NCI-H1694 (cell line): ENCODE results near the gene FSCN2.

Experiments used
- DNase-seq: peaks from one replicate; lab custom pipeline; 2025; lab: John Stamatoyannopoulos, UW

Gene FSCN2

DNA sequence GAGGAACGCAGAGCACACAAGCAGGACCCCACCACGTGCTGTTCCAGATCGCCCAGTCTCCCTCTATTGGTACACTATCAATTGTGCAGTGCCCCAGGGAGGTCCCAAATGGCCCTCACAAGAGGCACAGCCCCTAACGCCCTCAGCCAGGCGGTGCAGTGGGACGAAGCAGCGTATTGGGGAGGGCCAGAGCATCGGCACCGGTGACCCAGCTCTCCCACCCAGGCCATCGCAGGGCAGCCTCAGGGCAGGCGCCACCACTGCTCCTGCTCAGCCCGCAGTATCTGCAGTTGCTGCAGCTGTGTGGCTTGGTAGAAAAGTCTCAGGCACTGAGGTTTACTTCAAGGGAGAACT is 29.9 kb downstream of the FSCN2 start:
- no peak for DNase-seq

DNA sequence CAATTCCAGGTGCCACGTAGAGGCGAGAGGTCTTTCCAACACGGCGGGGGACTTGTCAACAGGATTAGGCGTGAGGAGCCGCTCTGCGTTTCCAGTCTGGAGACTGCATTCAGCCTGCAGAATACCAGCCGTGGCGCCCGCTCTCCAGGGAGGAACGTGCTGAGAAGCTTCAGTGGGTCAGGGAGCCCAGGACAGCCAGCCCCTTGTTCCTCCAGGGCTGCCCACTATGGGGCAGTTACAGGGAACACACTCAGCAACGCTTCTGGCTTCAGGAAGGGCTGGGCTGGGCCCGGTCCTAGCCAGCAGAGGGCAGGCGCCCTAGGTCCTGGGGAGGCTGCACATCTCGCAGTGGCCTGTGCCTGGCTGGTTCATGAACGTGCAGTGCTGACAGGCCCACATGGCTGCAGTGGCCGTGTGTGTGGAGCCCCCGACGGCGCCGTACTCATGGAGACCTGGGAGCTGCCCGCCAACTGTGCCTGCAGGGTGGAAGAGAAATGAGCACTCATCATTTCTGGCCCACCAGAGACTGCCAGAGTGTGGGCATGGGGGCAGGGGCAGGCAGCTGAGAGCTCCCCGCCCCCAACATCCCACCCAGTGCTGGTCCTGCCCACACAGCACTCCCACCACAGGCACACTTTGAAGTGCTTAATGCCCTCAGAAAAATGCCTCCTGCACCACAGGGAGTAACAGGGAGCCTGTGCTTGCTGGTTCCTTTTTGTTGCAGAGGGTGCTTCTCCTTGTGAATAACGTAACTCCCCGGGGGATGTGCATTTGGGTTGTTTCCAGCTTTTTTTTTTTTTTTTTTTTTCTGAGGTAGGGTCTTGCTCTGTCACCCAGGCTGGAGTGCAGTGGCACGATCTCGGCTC is 31.0 kb downstream of the FSCN2 start:
- no peak for DNase-seq

DNA sequence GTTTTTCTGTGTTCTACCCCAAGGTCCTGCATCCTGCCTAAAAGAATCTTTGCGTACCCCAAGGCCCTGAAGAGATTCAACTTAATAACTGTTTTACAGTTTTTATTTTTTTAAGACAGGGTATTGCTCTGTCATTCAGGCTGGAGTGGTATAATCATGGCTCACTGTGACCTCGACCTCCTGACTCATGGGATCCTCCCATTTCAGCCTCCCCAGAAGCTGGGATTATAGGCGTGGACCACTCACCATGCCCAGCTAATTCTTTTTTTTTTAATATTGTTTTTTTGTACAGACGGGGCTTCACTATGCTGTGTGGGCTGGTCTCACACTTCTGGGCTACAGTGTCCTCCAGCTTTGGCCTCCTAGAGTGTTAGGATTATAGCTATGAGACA is 33.3 kb downstream of the FSCN2 start:
- DNase-seq, result no peak

DNA sequence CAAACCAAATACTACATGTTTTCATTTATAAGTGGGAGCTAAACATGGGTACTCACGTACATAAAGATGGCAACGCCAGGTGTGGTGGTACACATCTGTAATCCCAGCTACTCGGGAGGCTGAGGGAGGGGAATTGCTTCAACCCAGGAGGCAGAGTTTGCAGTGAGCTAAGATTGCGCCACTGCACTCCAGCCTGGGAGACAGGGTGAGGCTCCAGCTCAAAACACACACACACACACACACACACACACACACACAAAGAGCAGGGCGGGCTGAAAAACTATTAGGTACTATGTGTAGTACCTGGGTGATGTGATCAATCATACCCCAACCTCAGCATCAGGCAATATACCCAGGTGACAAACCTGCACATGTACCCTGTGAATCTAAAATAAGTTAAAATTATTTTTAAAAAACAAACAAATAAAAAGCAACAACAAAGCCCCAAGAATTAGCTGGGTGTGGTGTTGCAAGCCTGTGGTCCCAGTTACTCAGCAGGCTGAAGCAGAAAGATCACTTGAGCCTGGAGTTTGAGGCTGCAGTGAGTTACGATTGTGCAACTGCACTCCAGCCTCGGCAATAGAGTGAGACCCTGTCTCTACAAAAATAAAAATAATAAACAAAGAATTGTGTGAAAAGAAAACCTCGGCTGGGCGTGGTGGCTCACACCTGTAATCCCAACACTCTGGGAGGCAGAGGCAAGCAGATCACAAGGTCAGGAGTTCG is 35.8 kb downstream of the FSCN2 start:
- DNase-seq, result no peak

DNA sequence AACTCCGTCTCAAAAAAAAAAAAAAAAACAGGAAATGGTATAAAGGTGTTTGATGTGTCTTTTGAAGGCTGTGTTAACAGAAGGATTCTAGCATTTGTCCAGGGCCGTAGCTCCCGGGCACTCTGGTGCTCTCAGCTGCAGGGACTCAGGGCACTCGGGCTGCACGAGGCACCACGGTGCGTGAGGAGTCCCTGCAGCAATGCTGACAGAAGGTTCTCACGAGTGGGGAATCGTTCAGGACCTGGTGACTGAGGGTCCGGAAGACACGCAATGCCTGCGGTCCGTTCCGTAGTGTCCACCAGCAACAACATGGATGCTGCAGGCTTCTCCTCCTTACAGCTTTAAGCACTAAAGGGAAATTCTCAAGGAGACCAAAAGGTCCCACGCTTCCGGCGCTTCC is 36.6 kb downstream of the FSCN2 start:
- DNase-seq, result no peak

DNA sequence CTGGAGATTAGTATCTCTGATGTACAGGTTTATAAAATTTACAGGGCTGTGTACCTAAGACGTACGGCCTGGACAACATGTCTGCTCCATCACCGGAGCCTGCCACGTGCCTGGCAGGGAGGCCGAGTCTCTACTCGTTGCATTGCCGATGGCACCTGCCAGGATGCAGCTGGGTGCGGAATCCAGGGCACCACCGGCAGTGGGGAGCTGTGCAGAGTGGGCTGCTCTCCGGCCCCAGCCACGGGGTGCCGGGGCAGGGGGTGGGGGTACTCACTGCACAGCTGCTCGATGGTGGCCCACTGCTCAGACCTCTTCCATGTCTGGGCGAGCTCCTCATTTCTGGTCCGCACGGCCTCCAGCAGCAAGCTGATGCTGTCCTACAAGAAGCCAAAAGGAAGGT is 37.1 kb downstream of the FSCN2 start:
- DNase-seq, result no peak

DNA sequence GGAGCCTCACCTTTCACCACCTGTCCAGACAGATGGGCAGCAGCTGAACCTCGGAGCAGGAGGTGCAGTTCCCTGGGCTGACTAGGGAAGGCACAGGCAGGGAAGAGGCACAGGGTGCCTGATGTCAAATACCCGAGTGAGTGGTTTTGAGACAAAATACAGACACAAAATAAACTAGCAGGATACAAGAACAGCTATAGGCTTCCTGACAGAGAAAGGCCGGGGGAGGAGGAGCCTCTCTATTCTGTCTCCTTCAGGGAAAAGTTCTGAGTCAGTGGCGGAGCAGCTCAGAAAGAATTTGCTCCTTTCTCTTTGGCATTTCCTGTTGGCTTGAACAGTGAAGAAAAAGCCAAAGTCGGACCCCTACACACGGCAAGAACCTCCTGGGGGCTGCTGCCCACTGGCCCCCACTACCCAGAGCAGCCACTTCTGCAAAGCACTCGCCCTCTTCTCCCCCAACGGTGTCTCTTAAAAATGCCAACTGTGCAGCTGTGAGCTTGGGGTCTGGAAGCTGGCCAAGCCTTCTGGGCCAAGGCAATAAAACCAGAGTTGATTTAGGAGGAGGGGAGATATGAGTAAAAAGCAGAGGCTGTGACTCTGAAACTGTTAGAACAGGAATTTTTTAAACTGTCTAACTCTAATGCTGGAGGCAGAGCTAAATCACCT is 38.4 kb downstream of the FSCN2 start:
- peak; percentile 76 for DNase-seq

DNA sequence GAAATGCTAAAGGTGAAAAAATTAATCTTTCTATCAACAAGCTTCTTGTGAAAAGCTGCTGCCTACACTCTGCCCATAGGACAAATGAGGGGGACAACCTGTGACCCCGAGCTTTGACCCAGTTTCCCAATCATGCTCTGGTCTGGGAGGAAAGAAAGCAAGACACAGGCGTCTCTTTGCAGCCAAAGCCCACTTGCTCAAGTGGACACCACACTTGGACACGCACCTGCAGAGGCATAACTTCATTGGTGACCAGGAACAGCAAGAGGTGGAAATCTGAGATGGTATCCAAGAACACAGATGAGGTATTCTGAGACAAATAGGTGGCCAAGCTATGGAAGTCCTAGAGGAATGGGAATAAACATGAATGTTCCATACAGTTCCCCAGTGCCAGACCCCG is 39.0 kb downstream of the FSCN2 start:
- DNase-seq, result no peak

DNA sequence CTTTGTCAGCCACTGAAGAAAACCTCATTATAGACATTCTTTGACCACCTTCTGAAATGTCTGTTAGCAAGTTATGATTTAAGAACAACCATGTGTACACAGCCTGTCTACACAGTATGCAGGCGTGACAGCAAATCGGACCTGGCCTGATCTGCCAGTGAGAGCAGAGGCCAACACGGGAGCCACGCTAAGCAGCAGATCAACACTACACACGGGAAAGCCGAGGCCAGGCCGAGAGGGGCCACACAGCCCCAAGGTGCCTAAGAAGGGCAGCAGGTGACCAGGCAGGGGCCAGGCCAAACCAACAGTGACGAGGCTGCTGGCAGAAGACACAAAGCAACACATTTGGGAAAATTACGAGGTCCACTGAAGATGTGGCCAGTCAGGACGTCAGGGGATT is 40.2 kb downstream of the FSCN2 start:
- DNase-seq, result no peak

DNA sequence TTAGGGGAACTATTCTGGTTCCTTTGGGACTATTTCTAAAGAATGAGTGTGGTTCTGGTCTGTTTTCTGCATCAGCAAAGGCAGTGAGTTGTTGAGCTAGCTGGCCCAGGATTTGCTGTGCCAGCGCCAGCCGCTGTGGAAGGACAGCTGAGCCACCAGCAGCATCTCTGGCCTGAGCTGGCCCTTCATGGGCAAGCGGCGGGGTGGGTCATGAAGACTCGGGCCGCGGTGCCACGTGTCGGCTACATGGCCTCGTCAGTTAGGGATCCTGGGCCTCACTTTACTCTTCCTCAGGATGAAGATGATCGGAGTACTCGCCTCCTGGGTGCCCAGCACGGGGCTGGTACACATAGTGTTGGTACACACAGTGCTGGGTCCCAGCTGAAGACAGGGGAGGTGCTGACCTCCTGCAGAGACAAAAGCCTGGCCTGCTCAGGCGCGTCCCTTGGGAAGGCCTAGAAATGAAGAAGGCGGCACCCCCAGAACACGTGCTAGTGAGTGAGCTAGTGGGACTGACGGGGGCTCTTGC is 41.9 kb downstream of the FSCN2 start:
- DNase-seq, result no peak

DNA sequence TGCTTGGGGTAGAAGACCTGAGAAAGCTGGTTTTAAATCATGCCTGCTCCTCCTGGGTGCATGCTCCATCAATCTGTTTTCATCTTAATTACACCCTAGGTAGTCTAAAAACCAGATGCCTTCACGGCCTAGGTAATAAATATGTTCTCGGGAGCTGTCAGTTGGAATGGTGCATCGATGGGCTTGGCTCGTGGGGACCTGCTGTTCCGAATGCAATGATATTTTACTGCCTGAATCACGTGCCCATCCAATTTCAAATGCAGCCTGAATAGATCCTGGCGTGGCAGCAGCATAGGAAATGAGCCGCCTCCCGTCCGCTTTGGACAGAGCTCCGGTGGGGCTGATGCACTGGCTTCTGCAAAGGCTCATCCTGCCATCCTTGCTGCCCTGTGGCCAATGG is 42.8 kb downstream of the FSCN2 start:
- no peak for DNase-seq

DNA sequence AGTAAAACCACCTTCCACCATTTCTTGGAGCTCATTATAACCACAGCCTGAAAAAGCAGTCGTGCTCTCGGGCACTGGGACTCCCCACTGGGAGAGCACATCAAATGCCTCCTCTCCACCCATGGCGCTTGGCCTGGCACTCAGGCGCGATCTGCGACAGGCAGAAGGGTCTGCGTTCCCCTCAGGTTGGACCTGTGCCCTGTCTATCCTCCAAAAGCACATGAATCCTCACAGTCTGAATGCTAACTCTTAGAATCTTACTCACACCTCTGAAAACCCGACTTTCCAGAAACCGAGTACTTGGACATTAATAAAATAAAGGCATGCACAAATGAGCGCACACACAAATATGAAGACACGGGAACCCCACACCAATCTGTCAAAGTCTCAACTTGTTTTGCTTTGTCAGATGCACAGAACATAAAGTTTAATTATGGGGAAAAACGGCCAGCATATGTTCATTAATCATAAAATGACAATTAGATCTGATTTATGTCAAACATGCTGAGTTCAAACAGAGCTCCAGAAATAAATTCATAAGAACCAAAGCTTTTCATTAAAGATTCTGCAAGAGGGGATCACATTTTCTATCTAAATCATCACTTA is 44.5 kb downstream of the FSCN2 start:
- DNase-seq, result peak; percentile 79

DNA sequence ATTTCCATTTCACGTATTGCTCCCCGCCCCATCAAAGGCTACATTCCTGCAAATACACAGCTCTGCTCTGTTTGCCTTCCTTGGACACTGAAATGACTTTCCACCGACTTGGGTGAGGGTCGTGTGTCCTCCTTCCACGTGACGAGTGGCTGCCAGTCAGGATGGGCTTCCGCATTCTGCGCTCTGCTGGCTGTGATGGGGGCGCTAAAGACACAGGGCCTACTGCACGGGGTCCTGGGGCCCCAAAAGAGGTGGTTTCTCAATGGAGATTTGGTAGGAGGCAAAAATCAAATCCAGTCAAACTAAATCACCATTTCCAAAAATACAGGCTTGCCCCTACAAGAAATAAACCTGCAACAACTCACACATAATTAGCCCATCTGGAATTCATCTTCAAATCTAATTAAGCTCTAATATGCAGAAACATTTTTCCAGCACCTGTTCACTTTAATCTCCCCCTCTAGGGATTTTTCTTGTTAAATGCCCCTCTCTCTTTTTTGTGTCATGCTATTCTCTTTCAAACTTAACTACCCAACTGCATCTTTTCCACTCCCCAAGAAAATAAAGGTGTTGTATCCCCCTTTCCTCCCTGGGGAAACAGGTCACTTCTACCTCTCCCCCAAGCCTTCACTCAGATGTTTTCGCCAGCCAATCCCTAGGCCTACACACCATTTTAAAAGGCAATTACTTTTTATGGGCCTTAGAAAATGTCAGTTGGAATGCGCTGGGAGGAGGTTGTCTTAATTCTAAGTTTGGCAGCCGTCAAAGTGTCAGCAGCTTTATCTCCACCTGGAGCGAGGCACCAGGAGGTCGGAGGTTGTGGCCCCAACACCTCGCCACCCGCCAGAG is 45.8 kb downstream of the FSCN2 start:
- peak; percentile 33 for DNase-seq

DNA sequence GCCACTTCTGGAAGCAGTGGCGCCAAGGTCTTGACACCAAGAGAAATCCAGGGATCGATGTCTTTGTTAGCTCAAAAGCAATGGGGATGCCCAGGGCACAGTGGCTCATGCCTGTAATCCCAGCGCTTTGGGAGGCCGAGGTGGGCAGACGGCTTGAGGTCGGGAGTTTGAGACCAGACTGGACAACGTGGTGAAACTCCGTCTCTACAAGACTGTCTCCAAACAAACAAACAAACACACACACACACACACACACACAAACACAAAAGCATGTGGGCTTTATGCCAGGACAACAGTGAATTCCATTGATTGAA is 46.4 kb downstream of the FSCN2 start:
- DNase-seq, result no peak

DNA sequence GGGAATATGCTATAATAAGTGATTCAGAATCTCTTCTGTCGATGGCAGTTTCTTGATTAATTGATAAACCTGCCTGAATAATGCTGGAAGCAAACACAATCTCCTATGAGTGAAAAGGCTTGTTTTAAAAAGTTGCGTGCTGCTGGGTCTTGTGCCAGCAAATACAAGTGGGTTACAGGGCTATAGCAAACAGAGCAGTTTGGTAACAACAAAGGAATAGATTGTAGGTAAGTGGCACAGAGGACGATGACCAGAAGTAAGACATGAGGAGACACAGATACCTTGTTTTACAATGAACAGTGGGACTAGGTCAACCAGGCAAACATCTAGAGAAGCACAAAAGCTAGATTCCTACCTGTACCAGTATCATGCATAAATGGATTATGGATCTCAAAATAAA is 47.7 kb downstream of the FSCN2 start:
- DNase-seq, result no peak

DNA sequence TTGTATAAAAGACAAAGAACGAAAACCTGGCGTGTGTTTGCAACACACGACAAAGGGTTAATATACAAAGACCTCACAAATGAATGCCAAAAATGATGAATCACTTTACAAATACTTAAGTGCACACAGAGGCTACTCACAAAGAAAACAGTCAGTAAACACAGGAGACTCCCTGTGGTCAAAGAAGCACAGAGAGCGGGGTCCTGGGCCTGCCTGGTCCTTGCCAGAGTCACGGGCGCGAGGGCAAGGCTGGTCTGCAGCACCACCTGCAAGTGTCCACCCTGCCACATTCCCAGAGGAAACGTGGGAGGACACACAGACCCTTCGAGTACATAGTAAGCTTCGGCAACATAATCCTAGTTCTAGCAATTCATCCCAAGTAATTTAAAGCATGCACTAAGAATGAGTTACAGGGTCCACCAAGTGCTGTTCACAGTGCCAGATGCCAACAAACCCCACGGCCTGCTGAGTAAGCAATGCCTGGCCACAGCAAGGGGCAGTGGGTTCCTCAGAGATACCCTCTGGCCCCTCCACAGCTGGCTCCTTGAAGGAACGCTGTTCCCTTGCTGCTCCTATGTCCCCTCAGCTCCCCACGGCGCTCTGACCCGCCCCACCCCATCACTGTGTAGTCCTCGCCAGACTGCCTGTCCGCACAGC is 48.6 kb downstream of the FSCN2 start:
- DNase-seq, result no peak

DNA sequence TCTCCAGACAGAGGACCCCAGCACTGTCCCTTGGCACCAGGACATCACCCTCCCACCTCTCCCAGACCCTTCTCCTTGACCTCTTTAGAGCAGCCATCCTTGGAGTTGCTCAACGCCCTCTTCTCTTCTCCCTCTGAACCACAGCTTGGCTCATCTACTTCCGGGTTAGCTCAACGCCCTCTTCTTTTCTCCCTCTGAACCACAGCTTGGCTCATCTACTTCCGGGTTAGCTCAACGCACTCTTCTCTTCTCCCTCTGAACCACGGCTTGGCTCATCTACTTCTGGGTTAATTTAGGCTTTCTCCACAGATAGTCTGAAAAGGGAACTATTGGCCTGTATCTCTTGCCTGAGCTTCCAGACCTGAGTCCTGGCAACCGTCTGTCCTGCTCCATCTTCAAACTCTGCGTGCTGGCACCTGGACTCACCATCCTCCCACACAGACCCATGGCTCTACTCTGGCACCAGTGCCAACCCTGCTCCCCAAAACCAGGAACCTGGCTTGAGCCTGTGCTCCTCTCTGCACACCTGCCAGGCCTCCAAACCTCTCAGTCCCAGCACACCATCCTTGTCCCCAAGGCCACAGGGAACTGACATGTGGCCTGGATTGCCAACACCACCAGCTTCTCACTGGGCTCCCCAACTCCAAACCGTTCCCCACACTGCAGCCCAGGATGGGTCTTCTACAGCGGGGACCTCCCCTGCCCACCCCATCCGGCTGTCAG is 49.3 kb downstream of the FSCN2 start:
- no peak for DNase-seq

DNA sequence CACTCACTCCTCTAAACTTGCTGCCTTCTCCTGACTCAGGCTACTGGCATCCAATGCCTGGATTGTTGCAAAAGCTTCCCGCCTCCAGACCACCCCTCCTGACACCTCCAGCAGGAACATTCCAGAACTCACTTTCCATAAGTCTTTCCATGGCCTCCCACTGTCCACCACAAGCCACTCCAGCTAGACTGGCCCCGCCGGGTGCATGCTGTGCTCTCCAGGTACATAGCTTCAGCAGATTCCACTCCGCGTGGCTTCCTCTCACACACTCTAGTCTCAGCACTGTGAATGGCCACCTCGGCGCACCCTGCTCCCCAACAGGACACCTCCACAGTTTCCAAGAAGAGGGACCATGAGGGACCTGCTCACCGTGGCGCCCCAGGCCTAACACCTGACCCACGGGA is 49.9 kb downstream of the FSCN2 start:
- no peak for DNase-seq

DNA sequence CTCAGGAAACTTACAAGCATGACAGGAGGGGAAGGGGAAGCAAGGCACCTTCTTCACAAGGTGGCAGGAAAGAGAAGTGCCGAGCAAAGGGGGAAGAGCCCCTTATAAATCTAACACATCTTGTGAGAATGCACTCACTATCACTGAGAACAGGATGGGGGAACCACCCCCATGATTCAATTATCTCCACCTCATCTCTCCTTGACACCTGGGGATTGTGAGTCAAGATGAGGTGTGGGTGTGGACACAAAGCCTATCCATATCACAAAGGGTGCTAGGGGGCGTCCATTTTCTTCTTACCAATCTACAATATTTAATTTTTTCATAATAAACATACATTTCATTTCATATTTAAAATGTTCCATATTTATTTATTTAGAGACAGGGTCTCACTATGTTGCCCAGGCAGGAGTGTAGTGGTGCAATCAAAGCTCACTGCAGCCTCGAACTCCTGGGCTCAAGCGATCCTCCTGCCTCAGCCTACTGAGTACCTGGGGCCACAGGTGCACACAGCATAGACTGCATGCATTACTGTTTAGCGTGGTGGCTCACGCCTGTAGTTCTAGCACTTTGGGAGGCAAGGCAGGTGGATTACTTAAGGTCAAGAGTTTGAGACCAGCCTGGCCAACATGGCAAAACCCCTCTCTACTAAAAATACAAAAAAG is 50.5 kb downstream of the FSCN2 start:
- DNase-seq, result no peak

DNA sequence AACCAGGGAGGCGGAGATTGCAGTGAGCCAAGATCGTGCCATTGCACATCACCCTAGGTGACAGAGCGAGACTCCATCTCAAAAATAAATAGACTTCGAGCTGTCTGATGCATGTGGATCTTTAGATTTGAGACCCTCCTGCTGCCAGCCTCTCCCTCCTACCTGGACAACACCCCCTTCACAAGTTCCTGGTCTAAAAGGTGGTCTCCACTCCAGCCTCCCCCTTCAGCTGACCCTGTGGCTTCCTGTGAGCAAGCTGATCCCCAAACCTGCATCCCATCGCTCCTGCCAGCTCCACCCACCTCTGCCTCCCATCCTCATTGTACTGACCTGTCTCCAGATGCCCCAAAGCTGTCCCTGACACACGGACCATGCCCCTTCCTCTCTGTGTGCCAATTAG is 51.1 kb downstream of the FSCN2 start:
- DNase-seq, result no peak
